Endothelial cell of umbilical vein (primary cell): Measurements from ENCODE around the gene SMIM20. TPM values are rescaled to one million over a fixed set of nuclear protein-coding genes. Genes with fewer than 3 reads are reported as not detected.

Experiments used
- BruUV-seq: library from RNA; stranded (reverse); fragments of 400-500 nt; replicated peaks from 2 replicates; lab custom pipeline; 2021; lab: Mats Ljungman, UMichigan
- CTCF ChIA-PET: fragments of 300-600, 350-600 bp; sonication (Branson Sonifier 250); formaldehyde crosslinking; loops from one replicate; lab custom pipeline; 2021; ENCODE audit warnings: antibody characterized with exemption, inconsistent platforms; lab: Charles Lee
- POLR2A ChIA-PET: fragments of 300-600, 350-600 bp; sonication (Branson Sonifier 250); formaldehyde crosslinking; loops from one replicate; lab custom pipeline; 2021; ENCODE audit warnings: antibody characterized with exemption, inconsistent platforms; lab: Charles Lee
- DNase-seq: peaks from one replicate; pipeline ENCODE4 v3.0.0-alpha.2; 2011; ENCODE audit warnings: low read depth, low spot score
- FAIRE-seq: peaks from 2 replicates; lab custom pipeline; 2011; peaks lifted over from hg19 to GRCh38; lab: Jason Lieb, UNC
- H2AFZ ChIP-seq: 2 replicates; pipeline ENCODE4 v1.6.0; 2012; ENCODE audit warnings: low read depth, low read length, control low read depth, inconsistent platforms
- H3K27ac ChIP-seq: 2 replicates; pipeline ENCODE4 v1.5.1; 2011; ENCODE audit warnings: low read depth, mild to moderate bottlenecking, control low read depth, low read length, moderate library complexity; ENCODE audit not compliant: insufficient read depth
- H3K27me3 ChIP-seq, 2 experiments: 2 replicates each; pipeline versions ENCODE4 v1.6.0 to v1.6.1; 2011; ENCODE audit warnings: low read length in 2 of 2, mixed read lengths in 1 of 2; ENCODE audit not compliant: control insufficient read depth in 2 of 2, insufficient read depth in 2 of 2
- H3K36me3 ChIP-seq, 2 experiments: 2 replicates in 1 of 2; 3 replicates in 1 of 2; pipeline ENCODE4 v1.5.1; 2011; ENCODE audit warnings: low read length in 2 of 2, mild to moderate bottlenecking in 1 of 2, moderate library complexity in 1 of 2; ENCODE audit not compliant: control insufficient read depth in 2 of 2, insufficient read depth in 2 of 2; ENCODE audit errors: extremely low read depth in 1 of 2
- H3K4me1 ChIP-seq: 3 replicates; pipeline ENCODE4 v1.5.1; 2011; ENCODE audit warnings: mild to moderate bottlenecking, low read length; ENCODE audit not compliant: control insufficient read depth, insufficient read depth; ENCODE audit errors: extremely low read depth
- H3K4me2 ChIP-seq: 2 replicates; pipeline ENCODE4 v1.6.1; 2011; ENCODE audit warnings: low read length, control low read depth, mixed read lengths; ENCODE audit not compliant: insufficient read depth
- H3K4me3 ChIP-seq, 3 experiments: fragments of 200-600 bp in 1 of 3; sonication (generic), shearing (Covaris generic) in 1 of 3; replicated peaks in 1 of 3; 2 replicates each; pipeline ENCODE4 v1.5.1; 2011 to 2016; ENCODE audit warnings: control low read depth in 3 of 3, low read length in 3 of 3, mild to moderate bottlenecking in 2 of 3, inconsistent platforms in 1 of 3, low read depth in 1 of 3, moderate library complexity in 1 of 3; ENCODE audit not compliant: insufficient read depth in 1 of 3
- H3K79me2 ChIP-seq: 2 replicates; pipeline ENCODE4 v1.6.0; 2012; ENCODE audit warnings: low read length, inconsistent platforms; ENCODE audit not compliant: control insufficient read depth, insufficient read depth
- H3K9ac ChIP-seq: replicated peaks from 2 replicates; pipeline ENCODE3; 2011; ENCODE audit warnings: low read length, control low read depth; ENCODE audit not compliant: insufficient read depth; ENCODE audit errors: extremely low read depth
- H3K9me1 ChIP-seq: replicated peaks from 3 replicates; pipeline ENCODE4 v1.6.0; 2011; ENCODE audit warnings: mild to moderate bottlenecking, low read length; ENCODE audit not compliant: control insufficient read depth, insufficient read depth; ENCODE audit errors: extremely low read depth
- H3K9me3 ChIP-seq: replicated peaks from 2 replicates; pipeline ENCODE4 v1.5.1; 2012; ENCODE audit warnings: low read length, inconsistent platforms; ENCODE audit not compliant: control insufficient read depth, insufficient read depth
- H4K20me1 ChIP-seq: replicated peaks from 2 replicates; pipeline ENCODE3; 2011; ENCODE audit warnings: mild to moderate bottlenecking, low read length; ENCODE audit not compliant: control insufficient read depth, insufficient read depth; ENCODE audit errors: extremely low read depth
- CTCF ChIP-seq, 2 donors: IDR thresholded peaks; 1 replicate in 1 of 2; 2 replicates in 1 of 2; pipeline ENCODE4 v1.5.1; 2011; ENCODE audit warnings: low read length in 2 of 2, mild to moderate bottlenecking in 2 of 2, moderate library complexity in 2 of 2, control low read depth in 1 of 2, inconsistent platforms in 1 of 2, low read depth in 1 of 2; ENCODE audit not compliant: insufficient read depth in 1 of 2; ENCODE audit errors: extremely low read depth in 1 of 2
- EZH2 ChIP-seq: IDR thresholded peaks from 2 replicates; pipeline ENCODE4 v1.6.1; 2012; ENCODE audit warnings: borderline replicate concordance, low read depth, mild to moderate bottlenecking, moderate library complexity, low read length, inconsistent platforms; ENCODE audit not compliant: severe bottlenecking
- FOS ChIP-seq: IDR thresholded peaks from 2 replicates; pipeline ENCODE4 v1.6.1; 2011; ENCODE audit warnings: mild to moderate bottlenecking, low read length, moderate library complexity, borderline replicate concordance; ENCODE audit not compliant: insufficient read depth
- GATA2 ChIP-seq: IDR thresholded peaks from 2 replicates; pipeline ENCODE4 v1.7.0; 2011; ENCODE audit warnings: low read depth, mild to moderate bottlenecking, moderate library complexity, mixed read lengths, low read length; ENCODE audit not compliant: insufficient read length, insufficient read depth
- JUN ChIP-seq: IDR thresholded peaks from 2 replicates; pipeline ENCODE4 v1.6.1; 2011; ENCODE audit warnings: borderline replicate concordance, low read depth; ENCODE audit not compliant: insufficient read length, insufficient read depth
- MYC ChIP-seq: IDR thresholded peaks from one replicate; pipeline ENCODE4 v1.6.1; 2011; ENCODE audit warnings: mild to moderate bottlenecking, low read depth, low read length
- POLR2A ChIP-seq: IDR thresholded peaks from 2 replicates; pipeline ENCODE4 v1.6.1; 2012; ENCODE audit warnings: low read depth, mild to moderate bottlenecking, control low read depth, low read length
- POLR2AphosphoS5 ChIP-seq: IDR thresholded peaks from 2 replicates; pipeline ENCODE4 v1.6.1; 2012; ENCODE audit warnings: low read depth, mild to moderate bottlenecking, control low read depth, low read length, moderate library complexity; ENCODE audit not compliant: insufficient read depth
- dilution Hi-C: fragments of 300-500 bp; cut with MboI; formaldehyde crosslinking; loops from one replicate; pipeline ENCODE4 v1.15.0; 2019; ENCODE audit warnings: low sequenced_read_pairs; ENCODE audit not compliant: extremely low pct_ligation_motif_present
- intact Hi-C: fragments of 100-400 bp; cut with micrococcal nuclease; formaldehyde crosslinking; loops from one replicate; pipeline ENCODE4 v1.10.0; 2022
- polyA plus RNA-seq, 4 experiments: library from polyadenylated mRNA; depleted of rRNA in 3 of 4; stranded (reverse) in 3 of 4; unstranded in 1 of 4; fragments of >200 nt; gene quantifications; 2 replicates each; pipeline versions ENCODE4 v1.2.1 to v1.2.3, GENCODE V29; 2011 to 2012; ENCODE audit warnings: missing spikeins in 1 of 4
- total RNA-seq: library from RNA; stranded (reverse); gene quantifications from 2 replicates; pipeline ENCODE4 v1.2.3, GENCODE V29; 2021
- TF ChIP-seq, protein P1 (sequence below): IDR thresholded peaks from 2 replicates; pipeline ENCODE4 v1.6.1; 2011; ENCODE audit not compliant: insufficient read depth, insufficient read length

Gene SMIM20
- total and polyA plus RNA-seq, 2 donors (not counting 3 experiments of a cell fraction or from before 2014, with no cell fraction given), result 10.2 to 19.2 TPM

DNA sequence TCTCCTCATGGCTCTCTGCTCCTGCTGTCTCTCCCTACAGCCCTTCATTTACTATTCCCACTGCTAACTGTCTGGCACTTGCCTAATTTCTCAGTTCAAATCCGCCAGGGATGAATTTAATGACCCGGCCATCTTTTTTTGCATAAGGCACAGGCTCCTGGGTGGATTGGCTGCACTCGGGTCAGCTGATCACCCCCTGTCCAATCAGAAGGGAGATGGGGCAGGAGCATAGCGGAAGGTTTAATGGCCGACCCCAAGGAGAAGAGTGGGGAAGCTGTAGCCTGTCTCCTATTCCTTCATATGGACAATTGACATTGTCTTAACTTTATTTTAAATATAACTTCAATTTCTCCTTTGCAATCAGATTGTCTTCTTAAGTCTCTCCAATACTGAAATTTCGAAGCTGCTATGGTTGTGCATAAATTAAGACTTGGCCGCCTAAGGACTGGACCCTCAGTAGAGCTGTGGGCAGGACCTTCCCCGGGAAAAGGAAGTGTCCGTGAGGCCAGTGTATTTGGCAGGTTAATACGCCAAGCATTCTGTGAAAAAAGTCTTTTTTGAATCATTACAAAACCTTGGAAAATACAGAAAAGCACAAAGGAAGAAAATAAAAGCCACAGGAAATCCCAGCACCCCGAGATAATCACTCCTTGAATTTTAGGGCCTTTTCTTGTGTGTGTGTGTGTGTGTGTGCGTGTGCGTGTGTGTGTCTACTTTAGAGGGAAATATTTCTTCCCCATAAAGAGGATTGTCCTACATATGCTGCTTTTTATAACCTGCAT, 55.5 kb downstream of the SMIM20 start:
- dilution Hi-C loops (no loop called here), intact Hi-C loops (no loop called here)
- Histone ChIP-seq H3K4me2 (no peak overlapping the region), H3K9ac (no peak overlapping the region), H3K4me1 (no peaks in the 10 kb centered on the region), H4K20me1 (no peaks in the 10 kb centered on the region), H3K36me3 (no peaks in the 10 kb centered on the region), H3K9me3 (no peaks in the 10 kb centered on the region), H2AFZ (no peak overlapping the region), H3K79me2 (no peaks in the 10 kb centered on the region), H3K4me3 (no peak overlapping the region), H3K27me3 (peaks cover 2 to 5% of the 10 kb centered on the region in 2 experiments), H3K27ac (no peak overlapping the region), H3K9me1 (no peaks in the 10 kb centered on the region)
- DNase-seq (no peak), FAIRE-seq (no peak)
- TF ChIP-seq, protein P1, sequence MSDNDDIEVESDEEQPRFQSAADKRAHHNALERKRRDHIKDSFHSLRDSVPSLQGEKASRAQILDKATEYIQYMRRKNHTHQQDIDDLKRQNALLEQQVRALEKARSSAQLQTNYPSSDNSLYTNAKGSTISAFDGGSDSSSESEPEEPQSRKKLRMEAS, result no peak
- ChIA-PET POLR2A (no interaction called here), CTCF (interaction anchor here (2.0 kb wide), 1 partner anchor 18 kb away, joined by 6 read pairs; no protein-coding TSS in a partner anchor)
- no TSS peak for BruUV-seq

DNA sequence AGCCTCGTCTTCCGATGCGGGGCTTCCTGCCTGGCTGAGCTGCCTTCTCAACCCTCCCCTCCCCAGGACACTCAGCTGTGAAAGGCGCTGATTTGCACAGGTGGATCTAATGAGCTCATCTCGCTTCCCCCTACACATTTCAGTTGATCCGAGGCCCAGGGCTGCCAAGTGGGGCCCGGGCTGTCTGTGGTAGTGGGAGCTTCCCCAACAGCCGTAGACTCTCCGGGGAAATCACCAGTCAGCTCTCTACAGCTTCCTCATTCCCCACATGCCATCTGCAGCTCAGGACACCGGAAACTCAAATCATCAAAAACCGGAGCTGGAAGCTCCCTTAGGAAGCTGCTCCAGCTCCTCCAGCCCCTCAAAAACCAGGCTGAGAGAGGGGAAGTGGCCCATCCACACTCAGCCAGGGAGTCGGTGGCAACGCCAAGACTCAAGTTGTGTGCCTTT, 56.2 kb downstream of the SMIM20 start:
- DNase-seq (no peak), FAIRE-seq (no peak)
- TF ChIP-seq, protein P1, result no peak
- TF ChIP-seq GATA2 (no peak), FOS (no peak), MYC (no peak), CTCF (IDR thresholded peaks at IDR 0.05; ENCODE audit: extremely low read depth in 1 of 2, insufficient read depth in 1 of 2, low read depth in 1 of 2, low read length in 2 of 2) (no peak), JUN (no peak), POLR2AphosphoS5 (no peak), POLR2A (no peak), EZH2 (no peak)
- no peaks in the 10 kb centered on the region for H3K4me1 ChIP-seq
- ChIA-PET POLR2A (no interaction called here), CTCF (interaction anchor here (2.0 kb wide), 1 partner anchor 17 kb away, joined by 6 read pairs; no protein-coding TSS in a partner anchor)
- H3K36me3 ChIP-seq, result no peaks in the 10 kb centered on the region
- dilution Hi-C loops (no loop called here), intact Hi-C loops (no loop called here)
- H3K4me3 ChIP-seq, result no peak overlapping the region
- no peaks in the 10 kb centered on the region for H4K20me1 ChIP-seq
- H3K27ac ChIP-seq, result no peak overlapping the region
- H2AFZ ChIP-seq, result no peak overlapping the region
- H3K9me1 ChIP-seq, result no peaks in the 10 kb centered on the region
- no peaks in the 10 kb centered on the region for H3K79me2 ChIP-seq
- no TSS peak for BruUV-seq
- H3K4me2 ChIP-seq, result no peak overlapping the region
- H3K9me3 ChIP-seq, result no peaks in the 10 kb centered on the region
- no peak overlapping the region for H3K9ac ChIP-seq
- peaks cover under 1 to 2% of the 10 kb centered on the region in 2 experiments for H3K27me3 ChIP-seq
